B cell (primary cell): Measurements from ENCODE around the gene YPEL5. TPM values are rescaled to one million over a fixed set of nuclear protein-coding genes. Genes with fewer than 3 reads are reported as not detected.
A peak's percentile ranks its signal among the peaks of the same experiment; 100 is the strongest.

Experiments used
- ATAC-seq: fragments of 200-7000 bp; cut with Tn5 transposase; one replicate; pipeline ENCODE4 v1.10.0; 2021; ENCODE audit warnings: low read depth, mild to moderate bottlenecking, moderate number of reproducible peaks, moderate library complexity
- CTCF ChIA-PET: fragments of 350-600 bp; sonication (Branson Sonifier 250); formaldehyde crosslinking; loops from one replicate; lab custom pipeline; 2021; ENCODE audit warnings: antibody characterized with exemption, inconsistent platforms; lab: Charles Lee
- POLR2A ChIA-PET: fragments of 350-600 bp; sonication (Branson Sonifier 250); formaldehyde crosslinking; loops from one replicate; lab custom pipeline; 2021; ENCODE audit warnings: antibody characterized with exemption; lab: Charles Lee
- DNase-seq: peaks from one replicate; pipeline ENCODE4 v3.0.0; 2013
- H2AFZ ChIP-seq: 2 replicates; pipeline ENCODE4 v1.6.1; 2012; ENCODE audit warnings: mild to moderate bottlenecking, low read depth, low read length; ENCODE audit not compliant: insufficient read depth, poor library complexity, severe bottlenecking
- H3K27ac ChIP-seq, 2 donors: 1 replicate in 1 of 2; 2 replicates in 1 of 2; pipeline ENCODE4 v1.5.1; 2012 to 2013; ENCODE audit warnings: low read length in 2 of 2, mild to moderate bottlenecking in 2 of 2, moderate library complexity in 1 of 2
- H3K27me3 ChIP-seq, 4 experiments: fragments of 200-600 bp in 1 of 4; sonication (generic) in 1 of 4; replicated peaks in 1 of 4; 1 replicate in 2 of 4; 2 replicates in 2 of 4; pipeline versions ENCODE4 v1.6.1 to v1.7.0; 2013 to 2016; ENCODE audit warnings: low read length in 3 of 4, mild to moderate bottlenecking in 2 of 4, mixed read lengths in 1 of 4, moderate library complexity in 1 of 4; ENCODE audit not compliant: insufficient read depth in 4 of 4, control insufficient read depth in 3 of 4; ENCODE audit errors: control extremely low read depth in 1 of 4
- H3K36me3 ChIP-seq, 2 experiments: replicated peaks in 1 of 2; 1 replicate in 1 of 2; 2 replicates in 1 of 2; pipeline versions ENCODE4 v1.6.1 to v1.7.1; 2013; ENCODE audit warnings: low read length in 1 of 2; ENCODE audit not compliant: insufficient read depth in 2 of 2, control insufficient read depth in 1 of 2; ENCODE audit errors: control extremely low read depth in 1 of 2, extremely low read depth in 1 of 2
- H3K4me1 ChIP-seq, 2 donors: fragments of 200-600 bp in 1 of 2; sonication (generic) in 1 of 2; 1 replicate in 1 of 2; 2 replicates in 1 of 2; pipeline versions ENCODE4 v1.5.1 to v1.6.1; 2013 to 2017; ENCODE audit warnings: low read length in 2 of 2; ENCODE audit not compliant: control insufficient read depth in 2 of 2, insufficient read depth in 2 of 2
- H3K4me2 ChIP-seq: replicated peaks from 2 replicates; pipeline ENCODE3; 2012; ENCODE audit warnings: mild to moderate bottlenecking, low read depth, low read length; ENCODE audit not compliant: poor library complexity, severe bottlenecking
- H3K4me3 ChIP-seq, 5 experiments: fragments of 200-600 bp in 1 of 5; sonication (generic) in 1 of 5; 1 replicate in 3 of 5; 2 replicates in 2 of 5; pipeline versions ENCODE4 v1.5.1 to v1.7.0; 2011 to 2016; ENCODE audit warnings: low read length in 4 of 5, mild to moderate bottlenecking in 4 of 5, low read depth in 2 of 5, control low read depth in 1 of 5, moderate library complexity in 1 of 5; ENCODE audit not compliant: insufficient read depth in 1 of 5; ENCODE audit errors: control extremely low read depth in 1 of 5, extremely low read depth in 1 of 5
- H3K79me2 ChIP-seq: fragments of 200-600 bp; sonication (generic); one replicate; pipeline ENCODE4 v1.6.0; 2016; ENCODE audit warnings: low read length; ENCODE audit not compliant: control insufficient read depth, insufficient read depth
- H3K9ac ChIP-seq: fragments of 200-600 bp; sonication (generic); 2 replicates; pipeline ENCODE4 v1.6.1; 2017; ENCODE audit warnings: mild to moderate bottlenecking, low read length, moderate library complexity
- H3K9me3 ChIP-seq, 3 donors: one replicate each; pipeline versions ENCODE4 v1.6.1 to v1.7.1; 2013; ENCODE audit warnings: low read length in 2 of 3; ENCODE audit not compliant: control insufficient read depth in 2 of 3, insufficient read depth in 1 of 3; ENCODE audit errors: control extremely low read depth in 1 of 3
- H4K20me1 ChIP-seq: 2 replicates; pipeline ENCODE4 v1.6.0; 2012; ENCODE audit warnings: mild to moderate bottlenecking, low read length; ENCODE audit not compliant: insufficient read depth, control insufficient read depth, poor library complexity, severe bottlenecking
- H3K27ac Mint-ChIP-seq: one replicate; pipeline ENCODE4 v1.8.0; 2021; ENCODE audit warnings: mixed read lengths
- H3K27me3 Mint-ChIP-seq: one replicate; pipeline ENCODE4 v1.8.0; 2021; ENCODE audit warnings: mixed read lengths
- H3K4me1 Mint-ChIP-seq: one replicate; pipeline ENCODE4 v1.8.0; 2021; ENCODE audit warnings: mixed read lengths
- H3K4me3 Mint-ChIP-seq: one replicate; pipeline ENCODE4 v1.8.0; 2021; ENCODE audit warnings: mixed read lengths
- H3K9me3 Mint-ChIP-seq: one replicate; pipeline ENCODE4 v1.8.0; 2022; ENCODE audit warnings: mixed read lengths; ENCODE audit not compliant: insufficient read depth
- CTCF ChIP-seq: fragments of 200-600 bp; IDR thresholded peaks from one replicate; pipeline ENCODE4 v1.8.0; 2022; ENCODE audit warnings: antibody characterized with exemption, mild to moderate bottlenecking
- EZH2 ChIP-seq: IDR thresholded peaks from 2 replicates; pipeline ENCODE4 v1.6.1; 2012; ENCODE audit warnings: borderline replicate concordance, low read depth, mild to moderate bottlenecking, moderate library complexity, low read length; ENCODE audit not compliant: insufficient read depth, poor library complexity, severe bottlenecking
- WGBS: methylation state at CpG from one replicate; pipeline ENCODE4 v1.1.5; 2013; ENCODE audit warnings: missing lambda C conversion rate; ENCODE audit not compliant: insufficient coverage; 5-methylcytosine and 5-hydroxymethylcytosine counted together
- intact Hi-C: fragments of 100-400 bp; cut with micrococcal nuclease; formaldehyde crosslinking; loops from one replicate; pipeline ENCODE4 v1.10.0; 2022
- polyA plus RNA-seq: library from polyadenylated mRNA; depleted of rRNA; stranded (reverse); fragments of >200 nt; gene quantifications from 2 replicates; pipeline ENCODE4 v1.2.3, GENCODE V29; 2012
- total RNA-seq, 2 donors: library from RNA; stranded (reverse); fragments of 120-200 nt in 1 of 2; gene quantifications; 1 replicate in 1 of 2; 2 replicates in 1 of 2; pipeline versions ENCODE4 v1.2.3 to v1.2.4, GENCODE V29; 2013 to 2022

The YPEL5 gene
- total and polyA plus RNA-seq, 2 donors (not counting 1 experiment from before 2014, with no cell fraction given): 117 to 426 TPM

GRCh38 chr2:30136764-30137444, 9.9 kb upstream of the YPEL5 start:
- Histone ChIP-seq H2AFZ (no peak overlapping the region), H3K4me2 (no peak overlapping the region), H3K4me1 (peaks cover 7 to 9% of the 10 kb centered on the region in 2 donors), H3K9ac (no peak overlapping the region), H3K79me2 (no peaks in the 10 kb centered on the region), H3K4me3 (no peak overlapping the region), H4K20me1 (no peaks in the 10 kb centered on the region), H3K9me3 (no peaks in the 10 kb centered on the region), H3K27me3 (peaks cover 0 to 8% (median 2%) of the 10 kb centered on the region in 4 experiments), H3K27ac (no peak overlapping the region), H3K36me3 (no peaks in the 10 kb centered on the region)
- peaks cover 23% of the 10 kb centered on the region for H3K27me3 Mint-ChIP-seq
- H3K4me1 Mint-ChIP-seq: peaks cover 11% of the 10 kb centered on the region
- TF ChIP-seq CTCF (no peak), EZH2 (no peak)
- H3K27ac Mint-ChIP-seq: no peak overlapping the region
- ChIA-PET POLR2A (no interaction called here), CTCF (interaction anchor here (1.0 to 2.3 kb wide), 3 partner anchors 11 to 571 kb away, joined by 3 to 8 read pairs (median 5); no protein-coding TSS in a partner anchor)
- no peak overlapping the region for H3K4me3 Mint-ChIP-seq
- H3K9me3 Mint-ChIP-seq: no peaks in the 10 kb centered on the region
- DNase-seq: no peak
- no peak for ATAC-seq
- intact Hi-C loops: no loop called here
- 72% methylated on average over 5 of the region's 10 CpGs for WGBS

GRCh38 chr2:30139131-30139870, 7.5 kb upstream of the YPEL5 start:
- intact Hi-C loops: no loop called here

More at GRCh38 chr2:30139131-30139870, 7.5 kb upstream of the YPEL5 start:
- no peaks in the 10 kb centered on the region for H3K9me3 Mint-ChIP-seq
- TF ChIP-seq EZH2 (no peak), CTCF (no peak)
- Histone ChIP-seq H3K4me1 (peaks cover 7 to 9% of the 10 kb centered on the region in 2 donors), H3K9ac (peak overlapping the region; percentile 5), H3K79me2 (no peaks in the 10 kb centered on the region), H3K4me2 (peak overlapping the region; percentile 47), H2AFZ (peak overlapping the region; percentile 35), H3K9me3 (no peaks in the 10 kb centered on the region), H3K27me3 (peaks cover 0 to 8% (median 2%) of the 10 kb centered on the region in 4 experiments), H4K20me1 (no peaks in the 10 kb centered on the region), H3K4me3 (peak overlapping the region in 1 of 5 experiments; percentile 6), H3K27ac (peak overlapping the region in 1 of 2 donors; percentile 45), H3K36me3 (no peaks in the 10 kb centered on the region)
- 26% methylated on average over 2 of the region's 6 CpGs for WGBS
- H3K4me1 Mint-ChIP-seq: peaks cover 11% of the 10 kb centered on the region
- CTCF ChIA-PET: interaction anchor here (1.0 to 2.2 kb wide), 5 partner anchors 10 to 573 kb away, joined by 3 to 10 read pairs (median 5); no protein-coding TSS in a partner anchor
- ATAC-seq (peak; percentile 56), DNase-seq (peak; percentile 75)
- peaks cover 18% of the 10 kb centered on the region for H3K27me3 Mint-ChIP-seq
- POLR2A ChIA-PET: no interaction called here
- peak overlapping the region; percentile 12 for H3K27ac Mint-ChIP-seq
- H3K4me3 Mint-ChIP-seq: peak overlapping the region; percentile 4
